Measurements from ENCODE around the gene NCSTN.

- TF ChIP-seq POLR2AphosphoS5 (IDR thresholded peaks at IDR 0.05; ENCODE audit: low read depth, low read length) (no peak), TAF1 (IDR thresholded peaks at IDR 0.05; ENCODE audit: low read depth, low read length) (no peak), SPI1 (IDR thresholded peaks at IDR 0.05; ENCODE audit: low read depth, low read length) (no peak), POLR2A (IDR thresholded peaks at IDR 0.05; ENCODE audit: low read depth, low read length) (no peak), POU2F2 (IDR thresholded peaks at IDR 0.05; ENCODE audit: low read depth, low read length) (no peak), PAX5 (IDR thresholded peaks at IDR 0.05; ENCODE audit: insufficient read depth, low read length, severe bottlenecking) (no peak)
Observed at GRCh38 chr1:160358073-160358472, 14.9 kb downstream of the NCSTN start.

Data from GM12891 (cell line).